Smooth muscle cell (in vitro differentiated cells): ENCODE results near the gene RPH3AL. TPM values are rescaled to one million over a fixed set of nuclear protein-coding genes. Genes with fewer than 3 reads are reported as not detected.
"Not testable (repeated sequence)": the region's sequence is repeated elsewhere in the genome, so short reads cannot be mapped to it uniquely, and the experiment has no call there.

ENCODE experiments used
- DNase-seq: peaks from one replicate; lab custom pipeline; 2025; ENCODE audit not compliant: unreplicated experiment; lab: John Stamatoyannopoulos, UW
- H2AFZ ChIP-seq: fragments of 200-600 bp; sonication (generic); 2 replicates; pipeline ENCODE4 v1.6.0; 2016; ENCODE audit warnings: antibody characterized with exemption, low read depth, mild to moderate bottlenecking
- H3F3A ChIP-seq: fragments of 200-600 bp; sonication (generic); 2 replicates; pipeline ENCODE4 v1.6.0; 2017; ENCODE audit warnings: antibody characterized with exemption, low read depth
- H3K27ac ChIP-seq: fragments of 200-600 bp; sonication (generic); 2 replicates; pipeline ENCODE4 v1.5.1; 2016; ENCODE audit warnings: low read depth, mild to moderate bottlenecking
- H3K27me3 ChIP-seq: fragments of 200-600 bp; sonication (generic); 2 replicates; pipeline ENCODE4 v1.6.1; 2016; ENCODE audit warnings: low read depth, mild to moderate bottlenecking
- H3K36me3 ChIP-seq: fragments of 200-600 bp; sonication (generic); 2 replicates; pipeline ENCODE4 v1.5.1; 2016; ENCODE audit warnings: low read depth
- H3K4me1 ChIP-seq: fragments of 200-600 bp; sonication (generic); 2 replicates; pipeline ENCODE4 v1.5.1; 2016; ENCODE audit warnings: low read depth
- H3K4me2 ChIP-seq: fragments of 200-600 bp; sonication (generic); 2 replicates; pipeline ENCODE4 v1.6.0; 2016; ENCODE audit warnings: mild to moderate bottlenecking
- H3K4me3 ChIP-seq: fragments of 200-600 bp; sonication (generic); 2 replicates; pipeline ENCODE4 v1.5.1; 2016; ENCODE audit warnings: mild to moderate bottlenecking
- H3K79me2 ChIP-seq: fragments of 200-600 bp; sonication (generic); 2 replicates; pipeline ENCODE4 v1.6.0; 2016; ENCODE audit warnings: low read depth, mild to moderate bottlenecking
- H3K9ac ChIP-seq: fragments of 200-600 bp; sonication (generic); 2 replicates; pipeline ENCODE4 v1.6.0; 2016; ENCODE audit warnings: low read depth
- H3K9me3 ChIP-seq: fragments of 200-600 bp; sonication (generic); replicated peaks from 2 replicates; pipeline ENCODE4 v1.5.1; 2016; ENCODE audit warnings: low read depth
- H4K20me1 ChIP-seq: fragments of 200-600 bp; sonication (generic); 2 replicates; pipeline ENCODE4 v1.6.0; 2016; ENCODE audit warnings: low read depth
- CTCF ChIP-seq: fragments of 200-600 bp; sonication (generic); IDR thresholded peaks from 2 replicates; pipeline ENCODE4 v1.5.1; 2017; ENCODE audit warnings: borderline replicate concordance, mild to moderate bottlenecking, antibody characterized with exemption; ENCODE audit not compliant: insufficient read depth, poor library complexity, severe bottlenecking
- WGBS: methylation state at CpG from one replicate; pipeline ENCODE4 v1.1.7; 2016; ENCODE audit warnings: low lambda C conversion rate; 5-methylcytosine and 5-hydroxymethylcytosine counted together
- polyA plus RNA-seq: library from polyadenylated mRNA; unstranded; fragments of >200 nt; fragmentation: Nextera tagmentation; extraction: Ambion mirVana; gene quantifications from 2 replicates; pipeline ENCODE4 v1.2.1, GENCODE V29; 2016
- total RNA-seq: library from RNA; depleted of rRNA; stranded (reverse); fragments of >200 nt; gene quantifications from 2 replicates; pipeline ENCODE4 v1.2.3, GENCODE V29; 2014

The RPH3AL gene
- total and polyA plus RNA-seq, 2 experiments from 2014 or later = 1.8 to 3.3 TPM

GRCh38 chr17:170130-170670, 182.4 kb downstream of the RPH3AL start:
- Histone ChIP-seq H3K4me1 (no peaks in the 10 kb centered on the region), H3K27me3 (no peaks in the 10 kb centered on the region), H2AFZ (no peak overlapping the region), H3K9ac (no peak overlapping the region), H3K27ac (no peak overlapping the region), H3K4me2 (no peak overlapping the region), H3K36me3 (no peaks in the 10 kb centered on the region), H4K20me1 (no peaks in the 10 kb centered on the region), H3K4me3 (no peak overlapping the region), H3F3A (no peaks in the 10 kb centered on the region), H3K9me3 (no peaks in the 10 kb centered on the region), H3K79me2 (no peaks in the 10 kb centered on the region)
- no peak for TF ChIP-seq CTCF
- 91% methylated on average over 6 of the region's 6 CpGs for WGBS
- no peak for DNase-seq

- WGBS = 93% methylated on average over 9 of the region's 11 CpGs
- H3K9ac ChIP-seq, H3K79me2 ChIP-seq: not testable (repeated sequence)
Measured at GRCh38 chr17:168614-169013, 184.0 kb downstream of the RPH3AL start.

DNA sequence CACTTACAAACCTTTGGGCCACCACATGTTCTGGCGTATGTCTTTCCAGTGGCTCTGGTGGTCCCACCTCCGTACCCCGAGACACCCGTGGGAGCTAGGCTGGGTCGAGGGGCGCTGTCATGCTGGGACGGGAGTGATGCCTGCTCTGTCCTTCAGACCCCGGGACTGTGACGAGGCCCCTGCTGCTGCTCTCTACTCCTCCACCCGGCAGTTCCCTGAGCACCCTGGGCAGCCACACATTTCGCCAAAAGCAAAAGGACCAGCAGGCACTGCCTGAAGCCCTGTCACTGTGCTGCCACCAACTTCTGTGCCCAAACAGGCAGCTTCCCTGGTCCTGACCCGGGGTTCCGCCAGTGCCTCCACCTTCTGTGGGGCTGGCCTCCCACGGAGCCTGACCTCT, 186.7 kb downstream of the RPH3AL start:
- DNase-seq = no peak
- Histone ChIP-seq H3K9ac (no peak overlapping the region), H2AFZ (no peak overlapping the region), H3K4me1 (no peaks in the 10 kb centered on the region), H3K36me3 (no peaks in the 10 kb centered on the region), H3K79me2 (no peaks in the 10 kb centered on the region), H3K9me3 (no peaks in the 10 kb centered on the region), H3K27me3 (no peaks in the 10 kb centered on the region), H3F3A (no peaks in the 10 kb centered on the region), H3K4me3 (no peak overlapping the region), H3K27ac (no peak overlapping the region), H3K4me2 (no peak overlapping the region), H4K20me1 (no peaks in the 10 kb centered on the region)
- WGBS = 95% methylated on average over 13 of the region's 14 CpGs
- TF ChIP-seq CTCF = no peak

More at GRCh38 chr17:168614-169013, 184.0 kb downstream of the RPH3AL start:
- H3F3A ChIP-seq, H3K4me2 ChIP-seq, H2AFZ ChIP-seq, DNase-seq, H3K9me3 ChIP-seq, H3K27me3 ChIP-seq, H3K4me1 ChIP-seq, H3K4me3 ChIP-seq, H3K36me3 ChIP-seq, H4K20me1 ChIP-seq, H3K27ac ChIP-seq: not testable (repeated sequence)

- no peak overlapping the region for H3K4me2 ChIP-seq
- no peak overlapping the region for H3K9ac ChIP-seq
- H3K27me3 ChIP-seq = no peaks in the 10 kb centered on the region
- DNase-seq = peak; percentile 8
- WGBS = 78% methylated on average over 16 of the region's 16 CpGs
- H3K36me3 ChIP-seq = no peaks in the 10 kb centered on the region
- H4K20me1 ChIP-seq = no peaks in the 10 kb centered on the region
- no peaks in the 10 kb centered on the region for H3F3A ChIP-seq
- H2AFZ ChIP-seq = no peak overlapping the region
- H3K9me3 ChIP-seq = no peaks in the 10 kb centered on the region
- H3K79me2 ChIP-seq = no peaks in the 10 kb centered on the region
- peak; percentile 60 for TF ChIP-seq CTCF
- H3K4me1 ChIP-seq = no peaks in the 10 kb centered on the region
- no peak overlapping the region for H3K4me3 ChIP-seq
- H3K27ac ChIP-seq = no peak overlapping the region
Measured at GRCh38 chr17:164303-165235, 188.0 kb downstream of the RPH3AL start.
